Measurements from ENCODE around the gene PKIB.

GRCh38 chr6:122740091-122740490, 129.9 kb downstream of the PKIB start:
- TF ChIP-seq POLR2A (IDR thresholded peaks at IDR 0.05; ENCODE audit: low read length) (no peak), GATA1 (IDR thresholded peaks at IDR 0.05; ENCODE audit: low read depth, low read length) (no peak)

Measured in erythroblast (primary cell).